GM13977 (cell line): ENCODE data around the gene TMEM135.

Experiments
- DNase-seq: peaks from one replicate; pipeline ENCODE4 v3.0.0; 2012; ENCODE audit warnings: low spot score
- in situ Hi-C: fragments of 300-500 bp; cut with MboI; formaldehyde crosslinking; loops from one replicate; pipeline ENCODE4 v1.12.0; 2022; ENCODE audit warnings: low sequenced_read_pairs, low pct_unique_long_range_greater_than_20kb, mixed read lengths, inconsistent platforms; ENCODE audit not compliant: unreplicated experiment
- TF ChIP-seq, protein P1 (sequence below): IDR thresholded peaks from 2 replicates; pipeline ENCODE4 v1.5.1; 2012; ENCODE audit warnings: mild to moderate bottlenecking, control low read depth; ENCODE audit not compliant: insufficient read depth; ENCODE audit errors: extremely low read depth, missing control alignments

Gene TMEM135

DNA sequence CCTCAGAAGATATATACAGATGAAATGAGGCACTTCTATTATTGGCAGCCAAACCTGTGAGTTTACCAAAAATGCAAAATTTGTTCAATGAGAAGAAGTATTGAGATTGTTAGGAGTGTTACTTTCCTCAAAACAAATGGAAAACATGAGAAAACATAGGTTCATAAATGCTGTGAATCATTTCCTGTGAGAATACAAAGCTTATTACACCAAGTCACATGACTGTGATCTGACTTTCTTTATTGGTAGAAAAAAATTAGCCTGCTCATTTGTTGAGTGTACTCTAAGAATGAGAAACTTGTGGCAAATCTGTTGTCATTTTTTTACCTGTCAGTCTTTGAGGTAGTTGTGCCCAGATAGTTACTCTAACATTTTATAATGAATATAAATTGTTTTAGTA is 215.1 kb downstream of the TMEM135 start:
- TF ChIP-seq, protein P1, sequence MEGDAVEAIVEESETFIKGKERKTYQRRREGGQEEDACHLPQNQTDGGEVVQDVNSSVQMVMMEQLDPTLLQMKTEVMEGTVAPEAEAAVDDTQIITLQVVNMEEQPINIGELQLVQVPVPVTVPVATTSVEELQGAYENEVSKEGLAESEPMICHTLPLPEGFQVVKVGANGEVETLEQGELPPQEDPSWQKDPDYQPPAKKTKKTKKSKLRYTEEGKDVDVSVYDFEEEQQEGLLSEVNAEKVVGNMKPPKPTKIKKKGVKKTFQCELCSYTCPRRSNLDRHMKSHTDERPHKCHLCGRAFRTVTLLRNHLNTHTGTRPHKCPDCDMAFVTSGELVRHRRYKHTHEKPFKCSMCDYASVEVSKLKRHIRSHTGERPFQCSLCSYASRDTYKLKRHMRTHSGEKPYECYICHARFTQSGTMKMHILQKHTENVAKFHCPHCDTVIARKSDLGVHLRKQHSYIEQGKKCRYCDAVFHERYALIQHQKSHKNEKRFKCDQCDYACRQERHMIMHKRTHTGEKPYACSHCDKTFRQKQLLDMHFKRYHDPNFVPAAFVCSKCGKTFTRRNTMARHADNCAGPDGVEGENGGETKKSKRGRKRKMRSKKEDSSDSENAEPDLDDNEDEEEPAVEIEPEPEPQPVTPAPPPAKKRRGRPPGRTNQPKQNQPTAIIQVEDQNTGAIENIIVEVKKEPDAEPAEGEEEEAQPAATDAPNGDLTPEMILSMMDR: no peak
- in situ Hi-C loops: no loop called here
- DNase-seq: no peak

DNA sequence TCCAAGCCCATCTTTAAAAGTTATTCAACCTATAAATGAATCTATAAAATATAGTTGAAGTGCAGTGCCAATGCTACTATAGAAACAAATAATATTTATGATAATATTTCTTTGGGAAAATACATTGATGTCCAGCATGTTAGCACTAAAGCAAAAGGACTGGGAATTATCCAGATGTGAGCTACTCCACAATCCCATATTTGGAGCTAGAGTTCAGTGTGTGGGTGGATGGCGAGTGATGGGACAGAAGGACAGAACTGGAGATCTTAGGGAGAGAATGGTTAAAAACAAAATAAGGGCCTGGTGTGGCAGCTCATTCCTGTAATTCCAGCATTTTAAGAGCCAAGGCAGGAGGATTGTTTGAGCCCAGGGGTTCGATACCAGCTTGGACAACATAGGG is 216.8 kb downstream of the TMEM135 start:
- no peak for DNase-seq
- TF ChIP-seq, protein P1: no peak
- in situ Hi-C loops: no loop called here

DNA sequence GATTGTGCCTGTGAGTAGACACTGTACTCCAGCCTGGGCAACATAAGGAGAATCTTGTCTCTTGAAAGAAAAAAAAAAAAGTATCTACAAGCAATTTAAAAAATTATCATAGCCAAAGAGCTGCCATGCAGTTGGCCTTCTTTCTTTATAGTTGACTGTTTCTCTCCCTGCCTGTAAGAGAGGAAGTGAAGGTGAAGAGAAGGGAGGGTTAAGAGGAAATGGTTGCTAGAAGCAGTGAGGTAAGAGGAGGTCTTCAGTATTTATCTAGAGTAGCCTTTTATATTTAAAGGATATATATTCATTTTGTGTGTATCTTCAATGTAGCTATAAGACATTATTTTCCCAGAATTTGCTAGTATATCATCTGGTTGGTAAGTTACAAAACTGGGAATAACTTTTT is 217.9 kb downstream of the TMEM135 start:
- DNase-seq: no peak
- in situ Hi-C loops: no loop called here
- TF ChIP-seq, protein P1: no peak

DNA sequence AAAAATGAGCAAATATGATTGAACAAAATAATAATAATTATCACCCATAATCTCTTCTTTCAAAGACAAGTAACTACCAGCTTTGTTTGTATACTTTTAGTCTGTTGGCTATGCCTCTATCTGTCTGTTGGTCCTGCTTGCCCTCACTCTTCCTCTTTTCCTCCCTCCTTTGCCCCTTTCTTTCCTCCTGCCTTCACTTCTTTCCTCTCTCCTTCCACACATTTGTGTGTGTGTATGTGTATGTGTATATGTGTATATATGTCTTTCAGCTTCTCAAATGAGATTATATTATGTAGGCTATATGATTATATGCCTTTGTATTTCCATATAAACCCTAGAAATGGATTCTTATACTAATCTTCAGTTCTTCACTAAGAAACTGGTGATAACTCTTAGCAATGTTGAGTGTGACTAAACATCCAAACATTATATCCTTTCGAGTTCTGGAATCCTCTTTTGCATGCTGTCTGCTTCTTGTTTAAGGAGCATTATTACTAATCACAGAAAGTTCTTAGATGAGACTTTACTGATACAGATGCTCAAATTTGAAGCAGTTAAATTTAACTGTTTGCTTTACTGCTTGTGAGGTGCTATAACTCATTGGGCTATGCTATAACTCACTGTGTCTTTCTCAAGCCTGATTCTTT is 219.1 kb downstream of the TMEM135 start:
- in situ Hi-C loops: no loop called here
- TF ChIP-seq, protein P1: no peak
- no peak for DNase-seq

DNA sequence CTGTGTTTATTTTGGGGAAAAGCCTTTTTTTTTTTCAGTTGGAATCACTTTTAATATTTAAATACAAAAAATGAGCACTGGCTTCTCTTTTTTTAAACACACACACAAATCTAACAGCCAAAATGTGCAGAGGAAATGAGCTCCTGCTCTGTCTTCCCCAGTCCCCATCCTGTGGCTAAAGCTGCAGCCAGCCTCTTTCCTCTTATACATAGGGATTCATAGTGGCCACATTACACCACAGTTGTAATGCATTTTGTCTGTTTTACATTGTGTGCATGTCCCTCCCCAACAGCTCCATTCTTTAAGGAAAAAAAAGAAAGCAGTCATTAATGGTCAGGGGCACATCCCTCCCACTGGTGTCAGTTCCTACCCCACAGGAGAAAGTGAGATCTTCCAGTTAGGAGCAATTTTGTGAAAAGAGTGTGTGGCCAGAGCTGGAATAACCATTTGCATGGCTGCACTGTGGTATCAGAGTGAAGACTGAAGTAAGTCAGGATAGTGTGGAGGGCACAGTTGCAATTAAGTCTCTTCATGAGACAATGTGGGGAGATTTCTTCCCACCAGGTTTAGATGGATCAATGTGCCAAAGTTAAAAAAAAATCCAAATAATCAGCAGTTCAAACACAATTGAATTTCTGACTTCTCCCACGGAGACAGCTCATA is 220.6 kb downstream of the TMEM135 start:
- DNase-seq: no peak
- TF ChIP-seq, protein P1: no peak
- in situ Hi-C loops: no loop called here

DNA sequence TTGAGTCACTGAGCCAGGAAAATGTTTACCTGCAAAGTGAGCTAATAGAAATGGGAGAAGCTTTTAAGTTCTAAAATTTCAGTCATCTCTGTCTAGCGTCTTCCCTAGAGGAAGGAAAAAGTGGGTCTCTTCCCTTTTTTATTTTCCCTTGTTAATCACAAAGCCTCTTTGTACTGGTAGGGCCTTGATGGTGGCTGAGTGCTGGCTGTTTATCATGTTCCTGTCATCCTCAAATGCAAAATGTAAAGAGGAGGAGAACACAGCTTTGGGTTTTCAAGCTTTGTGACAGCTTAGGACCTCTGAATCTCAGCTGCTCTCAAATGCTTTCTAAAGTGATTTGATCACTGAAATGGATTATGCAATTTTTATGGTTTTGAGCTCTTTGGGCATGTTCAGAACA is 222.0 kb downstream of the TMEM135 start:
- in situ Hi-C loops: no loop called here
- TF ChIP-seq, protein P1: no peak
- no peak for DNase-seq
